Measurements from ENCODE around the gene STX3. TPM values are rescaled to one million over a fixed set of nuclear protein-coding genes. Genes with fewer than 3 reads are reported as not detected.

The STX3 gene
- total and polyA plus RNA-seq, 2 of the 8 experiments (the other 6 are each of a cell fraction or from before 2014, with no cell fraction given), result 50.5 to 56.1 TPM

GRCh38 chr11:59710136-59710847 lies 44.9 kb upstream of the STX3 start:
- Histone ChIP-seq H2BK5ac (ENCODE audit: low read depth, low read length) (no peak overlapping the region), H3K27me3 (replicated peaks in 1 of 4; ENCODE audit: control insufficient read depth in 3 of 4, extremely low read depth in 1 of 4, insufficient read depth in 3 of 4, low read length in 3 of 4) (no peaks in the 10 kb centered on the region), H3K56ac (replicated peaks; ENCODE audit: insufficient read length, low read depth, low read length) (no peak overlapping the region), H3K23ac (ENCODE audit: insufficient read length) (no peak overlapping the region), H3K27ac (ENCODE audit: low read depth, low read length) (no peak overlapping the region), H3K18ac (ENCODE audit: extremely low read depth, low read length) (no peak overlapping the region), H2BK15ac (ENCODE audit: low read length) (no peak overlapping the region), H4K5ac (ENCODE audit: insufficient read length, low read depth, low read length) (no peak overlapping the region), H3K23me2 (ENCODE audit: low read depth, low read length) (no peaks in the 10 kb centered on the region), H4K8ac (ENCODE audit: extremely low read depth, insufficient read depth, low read length) (no peak overlapping the region), H3K79me2 (ENCODE audit: control insufficient read depth in 1 of 2, insufficient read depth in 2 of 2, low read length in 2 of 2) (no peaks in the 10 kb centered on the region), H3K36me3 (ENCODE audit: control insufficient read depth in 2 of 4, insufficient read depth in 4 of 4, low read length in 3 of 4) (no peaks in the 10 kb centered on the region), H3K14ac (ENCODE audit: insufficient read length) (no peak overlapping the region), H3K4me3 (ENCODE audit: extremely low read depth in 1 of 4, insufficient read depth in 2 of 4, low read depth in 3 of 4, low read length in 4 of 4) (no peak overlapping the region), H3K79me1 (ENCODE audit: low read depth, low read length) (no peaks in the 10 kb centered on the region), H4K91ac (replicated peaks; ENCODE audit: insufficient read length, low read length) (no peak overlapping the region), H2BK120ac (replicated peaks; ENCODE audit: low read depth, low read length) (no peak overlapping the region), H2BK20ac (ENCODE audit: low read length) (no peak overlapping the region), H2BK12ac (ENCODE audit: low read depth, low read length) (no peak overlapping the region), H4K20me1 (replicated peaks in 1 of 2; ENCODE audit: control insufficient read depth in 1 of 2, insufficient read depth in 2 of 2, low read length in 2 of 2) (no peaks in the 10 kb centered on the region), H3K9ac (replicated peaks in 1 of 4; ENCODE audit: extremely low read depth in 1 of 4, low read depth in 3 of 4, low read length in 3 of 4) (no peak overlapping the region), H3K4me2 (ENCODE audit: insufficient read depth in 1 of 2, low read depth in 2 of 2, low read length in 2 of 2) (no peak overlapping the region), H3K4me1 (replicated peaks in 1 of 4; ENCODE audit: control insufficient read depth in 3 of 4, insufficient read depth in 4 of 4, low read length in 3 of 4) (no peaks in the 10 kb centered on the region), H3K4ac (replicated peaks; ENCODE audit: insufficient read length, low read depth, low read length) (no peak overlapping the region), H2AK5ac (ENCODE audit: low read depth, low read length) (no peak overlapping the region), H2AFZ (ENCODE audit: low read length) (no peak overlapping the region), H3K9me3 (ENCODE audit: insufficient read depth in 2 of 2, low read depth in 1 of 2, low read length in 1 of 2) (no peaks in the 10 kb centered on the region)
- FAIRE-seq (no peak), DNase-seq (ENCODE audit: low read depth in 1 of 2, low spot score in 2 of 2) (no peak)
- CTCF ChIA-PET (ENCODE audit: partially characterized antibody), result interaction anchor here (0.7 kb wide), 1 partner anchor 11 kb away, joined by 4 read pairs; no protein-coding TSS in a partner anchor
- 87% methylated on average over 3 of the region's 3 CpGs; no CpG with 5 or more reads in 1 of the 2 experiments for WGBS, 2 experiments (ENCODE audit: extremely low coverage in 1 of 2, insufficient coverage in 1 of 2, insufficient read length in 1 of 2, insufficient replicate concordance in 2 of 2, low coverage in 1 of 2, low lambda C conversion rate in 2 of 2, missing lambda C conversion rate in 1 of 2)
- POLR2A ChIA-PET (ENCODE audit: partially characterized antibody), result no interaction called here
- TF ChIP-seq EGR1 (IDR thresholded peaks at IDR 0.05; ENCODE audit: borderline replicate concordance, low read depth, low read length) (no peak), SUZ12 (IDR thresholded peaks at IDR 0.05; ENCODE audit: low read length) (no peak), BACH1 (IDR thresholded peaks at IDR 0.05; ENCODE audit: low read length) (no peak), RXRA (IDR thresholded peaks at IDR 0.05; ENCODE audit: insufficient read depth, low read depth, low read length) (no peak), SIRT6 (IDR thresholded peaks at IDR 0.05; ENCODE audit: low read length) (no peak), MAFK (IDR thresholded peaks at IDR 0.05; ENCODE audit: low read depth, low read length) (no peak), CREB1 (IDR thresholded peaks at IDR 0.05) (no peak), BRCA1 (IDR thresholded peaks at IDR 0.05; ENCODE audit: low read depth, low read length) (no peak)

All from H1 (cell line).